ENCODE data around the gene ATPAF1.
"Not testable (repeated sequence)": the region's sequence is repeated elsewhere in the genome, so short reads cannot be mapped to it uniquely, and the experiment has no call there.

ATPAF1 gene

GRCh38 chr1:46667782-46668760, at the start of gene ATPAF1:
Gene ATPAF1 (minus strand): TSS chr1:46668364. CDS start chr1:46668322, 42 bp downstream.
- DNase-seq = peak; percentile 79

GRCh38 chr1:46717654-46718053, 49.5 kb upstream of the ATPAF1 start:
- no peak for DNase-seq

GRCh38 chr1:46714976-46715375, 46.8 kb upstream of the ATPAF1 start:
- DNase-seq = no peak

- DNase-seq = no peak
These were observed 40.0 kb upstream of the ATPAF1 start for GRCh38 chr1:46708121-46708520.

GRCh38 chr1:46705408-46705807, 37.2 kb upstream of the ATPAF1 start:
- no peak for DNase-seq

- DNase-seq = no peak
These were observed 35.9 kb upstream of the ATPAF1 start for GRCh38 chr1:46703927-46704641.

- no peak for DNase-seq
These were observed 31.5 kb upstream of the ATPAF1 start for GRCh38 chr1:46699666-46700065.

- no peak for DNase-seq
These were observed 28.9 kb upstream of the ATPAF1 start for GRCh38 chr1:46697053-46697452.

- not testable (repeated sequence) for DNase-seq
These were observed 26.5 kb upstream of the ATPAF1 start for GRCh38 chr1:46694676-46695075.

GRCh38 chr1:46692811-46693770, 24.9 kb upstream of the ATPAF1 start:
- DNase-seq = no peak

GRCh38 chr1:46691997-46692790, 24.0 kb upstream of the ATPAF1 start:
- no peak for DNase-seq

- DNase-seq = no peak
These were observed 22.8 kb upstream of the ATPAF1 start for GRCh38 chr1:46690931-46691421.

GRCh38 chr1:46689897-46690296, 21.7 kb upstream of the ATPAF1 start:
- DNase-seq = no peak

- no peak for DNase-seq
These were observed 21.2 kb upstream of the ATPAF1 start for GRCh38 chr1:46689356-46689755.

- DNase-seq = no peak
These were observed 19.9 kb upstream of the ATPAF1 start for GRCh38 chr1:46687921-46688509.

- DNase-seq = no peak
These were observed 19.0 kb upstream of the ATPAF1 start for GRCh38 chr1:46687093-46687659.

- no peak for DNase-seq
These were observed 18.1 kb upstream of the ATPAF1 start for GRCh38 chr1:46686255-46686654.

- DNase-seq = no peak
These were observed 16.5 kb upstream of the ATPAF1 start for GRCh38 chr1:46684670-46685069.

GRCh38 chr1:46682064-46682463, 13.9 kb upstream of the ATPAF1 start:
- no peak for DNase-seq

GRCh38 chr1:46681333-46682034, 13.3 kb upstream of the ATPAF1 start:
- DNase-seq = no peak

All from activated CD4-positive, alpha-beta T cell treated with anti-CD3 and anti-CD28 coated beads, Interleukin-2, amount 50 U/mL, for 16 hours (primary cell).